HG02852 (cell line): ENCODE measurements around the gene IER3.
"Not testable (repeated sequence)": the region's sequence is repeated elsewhere in the genome, so short reads cannot be mapped to it uniquely, and the experiment has no call there.

Experiments used
- ATAC-seq: cut with Tn5 transposase; IDR thresholded peaks from one replicate; pipeline ENCODE4 v1.9.1; 2021; ENCODE audit warnings: mild to moderate bottlenecking, moderate library complexity; ENCODE audit not compliant: unreplicated experiment

Gene IER3

GRCh38 chr6:30725713-30726505, 18.4 kb downstream of the IER3 start:
- ATAC-seq, result no peak

- ATAC-seq, result no peak
Measured at GRCh38 chr6:30724906-30725667, 19.3 kb downstream of the IER3 start.

- ATAC-seq, result not testable (repeated sequence)
Measured at GRCh38 chr6:30723843-30724741, 20.3 kb downstream of the IER3 start.

GRCh38 chr6:30723159-30723842, 21.0 kb downstream of the IER3 start:
- ATAC-seq, result not testable (repeated sequence)

GRCh38 chr6:30722280-30723112, 21.9 kb downstream of the IER3 start:
- ATAC-seq, result no peak

GRCh38 chr6:30722025-30722279, 22.4 kb downstream of the IER3 start:
- ATAC-seq, result not testable (repeated sequence)

- no peak for ATAC-seq
Measured at GRCh38 chr6:30721198-30722024, 22.9 kb downstream of the IER3 start.

- no peak for ATAC-seq
Measured at GRCh38 chr6:30720738-30721197, 23.6 kb downstream of the IER3 start.

GRCh38 chr6:30719791-30720737, 24.3 kb downstream of the IER3 start, which contains the start of gene TUBB:
TUBB (plus strand) TSS chr6:30720352; CDS start chr6:30720507, 155 bp downstream.
- ATAC-seq, result peak; percentile 35

- no peak for ATAC-seq
Measured at GRCh38 chr6:30719356-30719755, 25.0 kb downstream of the IER3 start.

GRCh38 chr6:30717845-30718720, 26.3 kb downstream of the IER3 start:
- ATAC-seq, result not testable (repeated sequence)

GRCh38 chr6:30717129-30717844, 27.1 kb downstream of the IER3 start, which contains the start of gene MDC1:
MDC1 (minus strand) TSS chr6:30717281; CDS start chr6:30715175, 2,106 bp downstream.
- ATAC-seq, result peak; percentile 70

GRCh38 chr6:30716879-30717128, 27.5 kb downstream of the IER3 start:
- no peak for ATAC-seq

- no peak for ATAC-seq
Measured at GRCh38 chr6:30714263-30714662, 30.1 kb downstream of the IER3 start.

- ATAC-seq, result no peak
Measured at GRCh38 chr6:30712441-30712945, 31.9 kb downstream of the IER3 start.

- ATAC-seq, result no peak
Measured at GRCh38 chr6:30711758-30712380, 32.5 kb downstream of the IER3 start.
